Measurements from ENCODE around the gene PRKRA. TPM values are rescaled to one million over a fixed set of nuclear protein-coding genes. Genes with fewer than 3 reads are reported as not detected.

The PRKRA gene
- total and polyA plus RNA-seq, 2 of the 8 experiments (the other 6 are each of a cell fraction or from before 2014, with no cell fraction given): 25.4 to 60.4 TPM

GRCh38 chr2:178474560-178474959 is 23.6 kb upstream of the PRKRA start:
- no peak overlapping the region for H4K5ac ChIP-seq (ENCODE audit: insufficient read length, low read depth, low read length)
- H2BK20ac ChIP-seq (ENCODE audit: low read length): no peak overlapping the region
- peaks cover 4% of the 10 kb centered on the region for H3K23me2 ChIP-seq (ENCODE audit: low read depth, low read length)
- H3K4me3 ChIP-seq (ENCODE audit: extremely low read depth in 1 of 4, insufficient read depth in 2 of 4, low read depth in 3 of 4, low read length in 4 of 4): no peak overlapping the region
- no peak overlapping the region for H2AFZ ChIP-seq (ENCODE audit: low read length)
- H3K4me2 ChIP-seq (ENCODE audit: insufficient read depth in 1 of 2, low read depth in 2 of 2, low read length in 2 of 2): no peak overlapping the region
- H3K36me3 ChIP-seq (ENCODE audit: control insufficient read depth in 2 of 4, insufficient read depth in 4 of 4, low read length in 3 of 4): no peaks in the 10 kb centered on the region
- H2AK5ac ChIP-seq (ENCODE audit: low read depth, low read length): no peak overlapping the region
- H3K56ac ChIP-seq (replicated peaks; ENCODE audit: insufficient read length, low read depth, low read length): no peak overlapping the region
- no peaks in the 10 kb centered on the region for H3K9me3 ChIP-seq (ENCODE audit: insufficient read depth in 2 of 2, low read depth in 1 of 2, low read length in 1 of 2)
- H2BK15ac ChIP-seq (ENCODE audit: low read length): no peak overlapping the region
- WGBS, 2 experiments (ENCODE audit: extremely low coverage in 1 of 2, insufficient coverage in 1 of 2, insufficient read length in 1 of 2, insufficient replicate concordance in 2 of 2, low coverage in 1 of 2, low lambda C conversion rate in 2 of 2, missing lambda C conversion rate in 1 of 2): 92% methylated on average over 5 of the region's 5 CpGs; no CpG with 5 or more reads in 1 of the 2 experiments
- H4K8ac ChIP-seq (ENCODE audit: extremely low read depth, insufficient read depth, low read length): no peak overlapping the region
- H3K79me1 ChIP-seq (ENCODE audit: low read depth, low read length): no peaks in the 10 kb centered on the region; the same call in 1 of the 2 replicates
- H2BK12ac ChIP-seq (ENCODE audit: low read depth, low read length): no peak overlapping the region
- no peak for DNase-seq (ENCODE audit: low read depth in 1 of 2, low spot score in 2 of 2)
- peaks cover 0 to 2% (median 0%) of the 10 kb centered on the region in 4 experiments; a peak in 1 of 7 replicates for H3K4me1 ChIP-seq (replicated peaks in 1 of 4; ENCODE audit: control insufficient read depth in 3 of 4, insufficient read depth in 4 of 4, low read length in 3 of 4)
- POLR2A ChIA-PET (ENCODE audit: partially characterized antibody): interaction anchor here (0.9 kb wide), 1 partner anchor 12 kb away, joined by 4 read pairs; no protein-coding TSS in a partner anchor
- no peaks in the 10 kb centered on the region for H4K20me1 ChIP-seq (replicated peaks in 1 of 2; ENCODE audit: control insufficient read depth in 1 of 2, insufficient read depth in 2 of 2, low read length in 2 of 2)
- H3K23ac ChIP-seq (ENCODE audit: insufficient read length): no peak overlapping the region
- no peak overlapping the region for H3K14ac ChIP-seq (ENCODE audit: insufficient read length)
- H2BK5ac ChIP-seq (ENCODE audit: low read depth, low read length): no peak overlapping the region
- H2BK120ac ChIP-seq (replicated peaks; ENCODE audit: low read depth, low read length): no peak overlapping the region
- no peak overlapping the region for H3K4ac ChIP-seq (replicated peaks; ENCODE audit: insufficient read length, low read depth, low read length)
- H3K27ac ChIP-seq (ENCODE audit: low read depth, low read length): no peak overlapping the region
- no peak overlapping the region for H3K9ac ChIP-seq (replicated peaks in 1 of 4; ENCODE audit: extremely low read depth in 1 of 4, low read depth in 3 of 4, low read length in 3 of 4)
- H3K79me2 ChIP-seq (ENCODE audit: control insufficient read depth in 1 of 2, insufficient read depth in 2 of 2, low read length in 2 of 2): no peaks in the 10 kb centered on the region
- H3K18ac ChIP-seq (ENCODE audit: extremely low read depth, low read length): no peak overlapping the region
- H4K91ac ChIP-seq (replicated peaks; ENCODE audit: insufficient read length, low read length): no peak overlapping the region
- H3K27me3 ChIP-seq (replicated peaks in 1 of 4; ENCODE audit: control insufficient read depth in 3 of 4, extremely low read depth in 1 of 4, insufficient read depth in 3 of 4, low read length in 3 of 4): no peaks in the 10 kb centered on the region; a peak in 2 of 7 replicates
- FAIRE-seq: no peak
- CTCF ChIA-PET (ENCODE audit: partially characterized antibody): no interaction called here
- no peak for TF ChIP-seq HDAC6 (IDR thresholded peaks at IDR 0.05; ENCODE audit: low read depth, low read length)
- no peak for TF ChIP-seq CHD1 (IDR thresholded peaks at IDR 0.05; ENCODE audit: low read depth, low read length)
- no peak for TF ChIP-seq SIN3A (conservative IDR thresholded peaks at IDR 0.05 in 1 of 2, IDR thresholded peaks at IDR 0.05 in 1 of 2; ENCODE audit: low read depth in 1 of 2, low read length in 2 of 2)
- no peak for TF ChIP-seq SP4 (IDR thresholded peaks at IDR 0.05; ENCODE audit: low read length)

Data from H1 (cell line).